K562 (cell line): ENCODE data around the gene FKBP2. TPM values are rescaled to one million over a fixed set of nuclear protein-coding genes. Genes with fewer than 3 reads are reported as not detected.
A peak's percentile ranks its signal among the peaks of the same experiment; 100 is the strongest.

Source experiments
- CAMTA2 ChIP-seq: fragments of 250-450 bp; sonication (Bioruptor Pico); conservative IDR thresholded peaks from 2 replicates; pipeline ENCODE4 v1.5.1; 2022
- EWSR1 ChIP-seq: fragments of 450-650 bp; IDR thresholded peaks from 2 replicates; pipeline ENCODE4 v1.6.1; 2018; ENCODE audit warnings: borderline replicate concordance, mild to moderate bottlenecking, low read depth, moderate library complexity; ENCODE audit not compliant: partially characterized antibody
- NCOR1 ChIP-seq: fragments of 450-650 bp; IDR thresholded peaks from 2 replicates; pipeline ENCODE4 v1.6.1; 2016; ENCODE audit warnings: mild to moderate bottlenecking, moderate library complexity
- NFIX ChIP-seq: fragments of 250-450 bp; sonication (Bioruptor Pico); IDR thresholded peaks from 2 replicates; pipeline ENCODE4 v1.4.0; 2020; ENCODE audit warnings: low read depth, mild to moderate bottlenecking, moderate library complexity
- PCBP2 ChIP-seq: fragments of 200-400 bp; formaldehyde crosslinking; IDR thresholded peaks from 2 replicates; pipeline ENCODE4 v1.6.1; 2018; ENCODE audit warnings: low read length, low read depth, mild to moderate bottlenecking, moderate library complexity; ENCODE audit not compliant: poor library complexity, severe bottlenecking
- POLR2H ChIP-seq: IDR thresholded peaks from 2 replicates; pipeline ENCODE4 v1.6.1; 2016; ENCODE audit warnings: missing genetic modification characterization, low read depth, mild to moderate bottlenecking, control low read depth, missing compliant biosample characterization, moderate library complexity
- RUNX1 ChIP-seq: sonication (generic); IDR thresholded peaks from 2 replicates; pipeline ENCODE4 v1.6.1; 2016; ENCODE audit warnings: antibody characterized with exemption, low read depth
- ZBTB1 ChIP-seq: sonication (generic); formaldehyde crosslinking; IDR thresholded peaks from 2 replicates; pipeline ENCODE4 v1.8.1; 2023; ENCODE audit warnings: missing genetic modification reagents, low read depth, mild to moderate bottlenecking, borderline replicate concordance
- ZBTB26 ChIP-seq: fragments of 450-650 bp; formaldehyde crosslinking; IDR thresholded peaks from 2 replicates; pipeline ENCODE4 v1.4.0; 2022; ENCODE audit warnings: missing genetic modification characterization
- ZBTB49 ChIP-seq: sonication (generic); formaldehyde crosslinking; IDR thresholded peaks from 2 replicates; pipeline ENCODE4 v1.8.0; 2022; ENCODE audit warnings: missing genetic modification reagents, mild to moderate bottlenecking, borderline replicate concordance
- ZC3H4 ChIP-seq: sonication (generic); formaldehyde crosslinking; IDR thresholded peaks from 2 replicates; pipeline ENCODE4 v1.9.0; 2021; ENCODE audit warnings: missing genetic modification reagents, borderline replicate concordance
- ZNF445 ChIP-seq: fragments of 250-450 bp; sonication (Bioruptor Pico); IDR thresholded peaks from 2 replicates; pipeline ENCODE4 v1.4.0; 2020; ENCODE audit warnings: low read depth, mild to moderate bottlenecking, moderate library complexity
- ZNF644 ChIP-seq: fragments of 200-800 bp; sonication (Bioruptor generic); IDR thresholded peaks from 2 replicates; pipeline ENCODE4 v1.6.1; 2016; ENCODE audit warnings: low read depth, missing genetic modification characterization, missing compliant biosample characterization
- ZNF707 ChIP-seq: fragments of 250-450 bp; sonication (Bioruptor Pico); conservative IDR thresholded peaks from 2 replicates; pipeline ENCODE4 v1.8.0; 2022; ENCODE audit warnings: inconsistent platforms, mild to moderate bottlenecking, moderate library complexity
- ZNF830 ChIP-seq: fragments of 250-450 bp; sonication (Bioruptor Pico); IDR thresholded peaks from 2 replicates; pipeline ENCODE4 v1.5.0; 2021; ENCODE audit warnings: mild to moderate bottlenecking
- polyA plus RNA-seq, 8 experiments: library from polyadenylated mRNA; depleted of rRNA in 4 of 8; stranded (reverse) in 5 of 8; unstranded in 3 of 8; fragments of >200 nt; fragmentation: Nextera tagmentation in 2 of 8; fragmentation: Illumina TruSeq in 1 of 8; extraction: Ambion mirVana in 2 of 8; extraction: Trizol in 1 of 8; gene quantifications; 2 replicates each; pipeline versions ENCODE4 v1.2.1 to v1.2.3, GENCODE V29; 2011 to 2014; ENCODE audit warnings: inconsistent platforms in 1 of 8, missing spikeins in 1 of 8
- total RNA-seq, 7 experiments: library from RNA; depleted of rRNA in 6 of 7; stranded (reverse); fragments of >200 nt in 6 of 7; fragmentation: Illumina TruSeq in 2 of 7; extraction: Trizol in 2 of 7; gene quantifications; 2 replicates each; pipeline versions ENCODE4 v1.2.1 to v1.2.3, GENCODE V29; 2011 to 2021; ENCODE audit warnings: low replicate concordance in 1 of 7
- TF ChIP-seq, protein P1 (sequence below), 2 experiments: IDR thresholded peaks; 2 replicates each; pipeline ENCODE4 v1.6.1; 2011; ENCODE audit warnings: borderline replicate concordance in 1 of 2, control low read depth in 1 of 2, low read depth in 1 of 2, low read length in 1 of 2, mild to moderate bottlenecking in 1 of 2, mixed read lengths in 1 of 2, moderate library complexity in 1 of 2; ENCODE audit not compliant: insufficient read depth in 1 of 2, insufficient read length in 1 of 2, poor library complexity in 1 of 2, severe bottlenecking in 1 of 2; ENCODE audit errors: extremely low read depth in 1 of 2
- TF ChIP-seq, protein P2 (sequence below): fragments of 250-450 bp; sonication (Bioruptor Pico); IDR thresholded peaks from 2 replicates; pipeline ENCODE4 v1.8.0; 2021; ENCODE audit warnings: mild to moderate bottlenecking, moderate library complexity
- TF ChIP-seq, protein P3 (sequence below): IDR thresholded peaks from 2 replicates; pipeline ENCODE4 v1.6.1; 2016; ENCODE audit warnings: missing genetic modification characterization, missing compliant biosample characterization

The FKBP2 gene
- total and polyA plus RNA-seq, 9 of the 15 experiments (the other 6 are each of a cell fraction or from before 2014, with no cell fraction given) = 3.5 to 151 (median 58.1) TPM

DNA sequence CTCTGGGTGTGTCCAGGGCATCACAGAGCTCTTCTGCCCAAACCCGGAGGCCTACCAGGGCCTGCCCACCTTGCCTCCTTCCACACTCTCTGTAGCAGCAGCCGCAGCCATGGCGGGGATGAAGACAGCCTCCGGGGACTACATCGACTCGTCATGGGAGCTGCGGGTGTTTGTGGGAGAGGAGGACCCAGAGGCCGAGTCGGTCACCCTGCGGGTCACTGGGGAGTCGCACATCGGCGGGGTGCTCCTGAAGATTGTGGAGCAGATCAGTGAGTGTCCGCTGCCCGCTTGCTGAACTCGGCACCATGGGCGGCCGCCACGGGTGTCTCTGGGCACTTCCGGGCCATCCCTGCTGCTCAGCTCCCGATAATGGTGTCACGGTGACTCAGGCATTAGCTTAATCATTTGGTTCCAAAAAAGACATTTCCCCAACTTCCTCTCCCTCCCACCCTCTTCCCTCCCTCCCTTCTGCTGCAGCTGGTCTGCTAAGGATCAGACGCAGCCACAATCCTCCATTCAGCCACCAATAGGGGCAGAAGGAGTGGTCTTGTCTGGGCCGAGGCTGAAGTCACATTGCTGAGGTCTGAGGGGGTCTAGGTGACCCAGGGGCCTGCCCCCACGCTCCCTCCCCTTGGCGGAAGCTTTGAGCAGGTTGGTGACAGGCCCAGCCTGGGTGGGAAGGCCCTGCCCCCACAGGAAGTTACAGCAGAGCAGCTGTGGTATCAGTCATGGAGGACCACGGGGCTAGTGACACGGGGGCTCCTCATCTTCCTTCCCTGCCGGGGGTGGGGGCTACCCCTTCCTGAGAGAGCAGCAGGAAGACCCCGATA is 33.4 kb upstream of the FKBP2 start (continued):
- TF ChIP-seq ZNF445 (CRISPR knock-in tag) (no peak), POLR2H (peak; percentile 84), NCOR1 (peak; percentile 76), ZBTB26 (CRISPR knock-in tag) (no peak), CAMTA2 (CRISPR knock-in tag) (no peak), ZBTB49 (CRISPR knock-in tag) (no peak), PCBP2 (no peak), ZNF707 (no peak), EWSR1 (no peak), ZNF644 (tag) (no peak; the same call in 1 of the 2 replicates), ZBTB1 (no peak), NFIX (CRISPR knock-in tag) (no peak), ZC3H4 (CRISPR knock-in tag) (no peak), RUNX1 (no peak; the same call in 1 of the 2 replicates), ZNF830 (CRISPR knock-in tag) (peak; percentile 55; the same call in 1 of the 2 replicates)
- TF ChIP-seq, protein P1, sequence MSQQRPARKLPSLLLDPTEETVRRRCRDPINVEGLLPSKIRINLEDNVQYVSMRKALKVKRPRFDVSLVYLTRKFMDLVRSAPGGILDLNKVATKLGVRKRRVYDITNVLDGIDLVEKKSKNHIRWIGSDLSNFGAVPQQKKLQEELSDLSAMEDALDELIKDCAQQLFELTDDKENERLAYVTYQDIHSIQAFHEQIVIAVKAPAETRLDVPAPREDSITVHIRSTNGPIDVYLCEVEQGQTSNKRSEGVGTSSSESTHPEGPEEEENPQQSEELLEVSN (IDR thresholded peaks at IDR 0.05; ENCODE audit: borderline replicate concordance in 1 of 2, extremely low read depth in 1 of 2, insufficient read depth in 1 of 2, insufficient read length in 1 of 2, low read depth in 1 of 2, low read length in 1 of 2, poor library complexity in 1 of 2, severe bottlenecking in 1 of 2) = peak in 1 of 2 experiments; percentile 31
- TF ChIP-seq, protein P2, sequence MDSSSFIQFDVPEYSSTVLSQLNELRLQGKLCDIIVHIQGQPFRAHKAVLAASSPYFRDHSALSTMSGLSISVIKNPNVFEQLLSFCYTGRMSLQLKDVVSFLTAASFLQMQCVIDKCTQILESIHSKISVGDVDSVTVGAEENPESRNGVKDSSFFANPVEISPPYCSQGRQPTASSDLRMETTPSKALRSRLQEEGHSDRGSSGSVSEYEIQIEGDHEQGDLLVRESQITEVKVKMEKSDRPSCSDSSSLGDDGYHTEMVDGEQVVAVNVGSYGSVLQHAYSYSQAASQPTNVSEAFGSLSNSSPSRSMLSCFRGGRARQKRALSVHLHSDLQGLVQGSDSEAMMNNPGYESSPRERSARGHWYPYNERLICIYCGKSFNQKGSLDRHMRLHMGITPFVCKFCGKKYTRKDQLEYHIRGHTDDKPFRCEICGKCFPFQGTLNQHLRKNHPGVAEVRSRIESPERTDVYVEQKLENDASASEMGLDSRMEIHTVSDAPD (CRISPR knock-in tag) = no peak
- TF ChIP-seq, protein P3, sequence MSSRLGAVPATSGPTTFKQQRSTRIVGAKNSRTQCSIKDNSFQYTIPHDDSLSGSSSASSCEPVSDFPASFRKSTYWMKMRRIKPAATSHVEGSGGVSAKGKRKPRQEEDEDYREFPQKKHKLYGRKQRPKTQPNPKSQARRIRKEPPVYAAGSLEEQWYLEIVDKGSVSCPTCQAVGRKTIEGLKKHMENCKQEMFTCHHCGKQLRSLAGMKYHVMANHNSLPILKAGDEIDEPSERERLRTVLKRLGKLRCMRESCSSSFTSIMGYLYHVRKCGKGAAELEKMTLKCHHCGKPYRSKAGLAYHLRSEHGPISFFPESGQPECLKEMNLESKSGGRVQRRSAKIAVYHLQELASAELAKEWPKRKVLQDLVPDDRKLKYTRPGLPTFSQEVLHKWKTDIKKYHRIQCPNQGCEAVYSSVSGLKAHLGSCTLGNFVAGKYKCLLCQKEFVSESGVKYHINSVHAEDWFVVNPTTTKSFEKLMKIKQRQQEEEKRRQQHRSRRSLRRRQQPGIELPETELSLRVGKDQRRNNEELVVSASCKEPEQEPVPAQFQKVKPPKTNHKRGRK (tag) = no peak
